Activated effector memory CD4-positive, alpha-beta T cell treated with anti-CD3 and anti-CD28 coated beads, Interleukin-2, amount 50 U/mL, for 16 hours (primary cell): Measurements from ENCODE around the gene PPP1R11.
"Not testable (repeated sequence)": the region's sequence is repeated elsewhere in the genome, so short reads cannot be mapped to it uniquely, and the experiment has no call there.

Experiments used
- DNase-seq: peaks from one replicate; pipeline ENCODE4 v3.0.0-alpha.2; 2020

Gene PPP1R11

GRCh38 chr6:30066577-30067459 lies at the start of gene PPP1R11:
PPP1R11 (plus strand) TSS chr6:30067198; CDS start chr6:30067411, 213 bp downstream.
- DNase-seq = peak; percentile 99

- no peak for DNase-seq
These were observed 47.2 kb upstream of the PPP1R11 start for GRCh38 chr6:30019819-30020218.

- DNase-seq = no peak
These were observed 46.4 kb upstream of the PPP1R11 start for GRCh38 chr6:30020626-30021025.

- no peak for DNase-seq
These were observed 44.8 kb upstream of the PPP1R11 start for GRCh38 chr6:30022189-30022588.

GRCh38 chr6:30022712-30023111 lies 44.3 kb upstream of the PPP1R11 start:
- not testable (repeated sequence) for DNase-seq

DNA sequence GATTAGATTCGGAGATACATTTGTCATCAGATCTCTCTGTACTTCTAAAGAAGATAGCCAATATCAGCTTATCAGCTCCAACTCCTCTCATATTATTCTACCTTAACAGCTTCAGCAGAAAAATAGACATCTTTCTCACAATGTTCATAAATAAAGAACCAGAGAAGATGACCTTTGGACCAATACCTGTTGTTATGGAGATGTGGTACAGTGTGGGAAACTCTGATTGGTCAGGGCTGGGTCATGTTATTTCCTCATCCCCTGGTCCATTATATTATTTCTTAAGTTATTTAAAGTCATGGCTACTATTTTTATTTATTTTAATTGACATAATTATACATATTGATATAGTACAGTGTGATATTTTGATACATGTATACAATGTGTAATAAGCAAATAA lies 41.8 kb upstream of the PPP1R11 start:
- no peak for DNase-seq

DNA sequence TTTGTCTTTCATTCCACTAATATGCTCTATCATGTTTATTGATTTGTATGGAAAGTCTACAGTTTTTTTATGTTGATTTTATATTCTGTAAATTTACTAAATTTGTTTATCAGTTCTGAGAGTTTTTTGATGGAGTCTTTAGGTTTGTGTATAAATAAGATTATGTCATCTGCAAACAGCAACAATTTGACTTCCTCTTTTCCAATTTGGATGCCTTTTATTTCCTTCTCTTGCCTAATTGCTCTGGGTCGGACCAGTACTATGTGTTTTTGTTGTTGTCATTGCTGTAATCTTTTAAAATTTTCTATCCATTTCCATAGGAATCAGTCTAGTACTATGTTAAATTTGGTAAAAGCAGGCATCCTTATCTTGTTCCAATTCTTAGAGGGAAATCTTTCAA lies 37.4 kb upstream of the PPP1R11 start:
- no peak for DNase-seq

- DNase-seq = no peak
These were observed 35.6 kb upstream of the PPP1R11 start for GRCh38 chr6:30031381-30031780.

DNA sequence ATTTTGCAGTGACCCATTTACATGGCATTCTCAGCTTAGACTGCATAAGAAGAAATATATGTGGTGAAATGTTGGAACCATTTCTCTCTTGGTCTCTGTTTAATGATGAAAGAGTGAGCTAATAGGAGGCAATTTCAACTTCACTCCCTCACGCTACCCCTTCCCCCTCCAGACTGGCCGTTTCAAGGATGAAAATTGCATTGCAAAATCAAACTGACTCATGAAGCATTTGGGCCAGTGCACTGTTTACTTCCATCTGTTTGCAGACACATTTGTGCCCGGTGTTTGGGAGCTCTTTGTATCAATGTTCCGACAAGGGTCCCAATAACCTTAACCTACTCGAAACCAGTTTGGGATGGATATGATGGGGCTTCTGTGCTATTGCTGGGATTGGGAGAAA lies 33.6 kb upstream of the PPP1R11 start:
- not testable (repeated sequence) for DNase-seq

GRCh38 chr6:30035784-30036183 lies 31.2 kb upstream of the PPP1R11 start:
- no peak for DNase-seq

GRCh38 chr6:30037182-30037788 lies 29.7 kb upstream of the PPP1R11 start:
- no peak for DNase-seq

GRCh38 chr6:30041221-30041620 lies 25.8 kb upstream of the PPP1R11 start:
- DNase-seq = no peak

DNA sequence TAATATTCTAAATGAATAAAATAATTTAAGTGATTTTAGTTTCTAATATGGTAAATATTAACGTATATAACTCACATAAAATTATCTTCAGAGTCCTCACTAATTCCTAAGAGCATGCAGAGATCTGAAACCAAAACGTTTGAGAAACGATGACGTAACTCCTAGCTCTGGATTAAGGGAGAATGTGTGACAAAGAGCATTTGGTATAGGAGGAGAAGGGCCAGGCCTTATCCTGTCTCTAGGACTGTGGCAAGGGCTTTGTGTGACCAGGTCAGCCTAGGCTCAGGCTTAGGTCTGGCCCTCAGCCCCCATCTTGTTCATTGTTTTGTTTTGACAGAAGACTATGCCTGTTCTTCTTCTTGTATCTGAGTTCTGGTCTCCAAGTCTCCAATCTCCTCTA lies 25.2 kb upstream of the PPP1R11 start:
- no peak for DNase-seq

GRCh38 chr6:30042476-30042875 lies 24.5 kb upstream of the PPP1R11 start:
- DNase-seq = no peak

DNA sequence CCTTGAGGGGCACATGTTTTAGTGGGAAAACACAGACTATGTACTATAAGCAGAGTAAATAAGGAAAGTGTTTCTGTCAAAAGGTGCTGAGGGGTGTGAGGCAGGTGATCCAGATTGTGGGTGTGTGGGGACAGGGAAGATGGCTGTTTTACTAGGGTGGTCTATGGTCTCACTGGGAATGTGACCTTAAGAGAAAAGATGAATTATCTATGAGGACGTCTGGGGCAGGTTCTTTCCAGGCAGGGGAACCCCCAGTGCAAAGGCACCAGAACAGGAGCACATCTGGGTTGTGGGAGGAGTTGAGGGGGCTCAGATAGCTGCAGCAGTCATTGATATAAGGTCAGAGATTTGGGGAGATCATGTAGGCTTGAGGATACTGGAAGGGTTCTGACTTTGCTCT lies 24.1 kb upstream of the PPP1R11 start:
- no peak for DNase-seq

DNA sequence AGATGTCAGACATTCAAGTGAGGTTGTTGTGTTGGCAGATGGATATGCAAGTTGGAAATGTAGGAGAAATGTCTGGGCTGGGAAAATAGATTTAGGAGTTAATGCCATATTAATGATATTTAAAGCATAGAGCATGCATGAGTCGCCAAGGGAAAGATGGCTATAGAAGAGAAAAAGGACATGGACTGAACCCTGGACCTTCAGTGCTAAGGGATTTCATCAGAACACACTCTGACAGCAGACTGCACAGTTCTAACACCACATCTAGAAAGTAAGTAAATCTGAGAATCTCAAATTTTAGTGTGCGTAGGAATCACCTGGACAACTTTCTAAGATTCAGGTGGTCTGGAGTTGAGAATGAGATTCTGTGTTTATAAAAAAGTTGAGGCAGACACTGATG lies 23.3 kb upstream of the PPP1R11 start:
- no peak for DNase-seq

DNA sequence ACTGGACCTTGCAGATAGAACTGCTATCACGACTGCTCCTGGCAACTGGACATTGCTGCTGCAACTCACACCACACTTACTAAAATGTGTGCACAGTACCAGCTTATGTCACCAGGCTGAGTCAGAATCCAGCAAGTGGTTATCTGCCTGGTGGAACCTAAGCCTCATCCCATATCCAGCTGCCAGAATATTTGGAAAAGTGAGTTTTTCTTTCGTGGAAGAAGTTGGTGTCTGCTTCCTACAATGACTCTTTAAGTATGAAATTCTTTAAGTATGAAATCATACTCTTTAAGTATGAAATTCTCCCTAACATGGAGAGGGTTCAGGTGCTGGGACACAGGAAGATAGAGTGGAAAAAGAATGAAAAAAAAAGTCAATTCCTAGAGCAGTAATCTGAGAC lies 22.4 kb upstream of the PPP1R11 start:
- DNase-seq = no peak

GRCh38 chr6:30047220-30047619 lies 19.8 kb upstream of the PPP1R11 start:
- DNase-seq = no peak

GRCh38 chr6:30053682-30054081 lies 13.3 kb upstream of the PPP1R11 start:
- no peak for DNase-seq

DNA sequence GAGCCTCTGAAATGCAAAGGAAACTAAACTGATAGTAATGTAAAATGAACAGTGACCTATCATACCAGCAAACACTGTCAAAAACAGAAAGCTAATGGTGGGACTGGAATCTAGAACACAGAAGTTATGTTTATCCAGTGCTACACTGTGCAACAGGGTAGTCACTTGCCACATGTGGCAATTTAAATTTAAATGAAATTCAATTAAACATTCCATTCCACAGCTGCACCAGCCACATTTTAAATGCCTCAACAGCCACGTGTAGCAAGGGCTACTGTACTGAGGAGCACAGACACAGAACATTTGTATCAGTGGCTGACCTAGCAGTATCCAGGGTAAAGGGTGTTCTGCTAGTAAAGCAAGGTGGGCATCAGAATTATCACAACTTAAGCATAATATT lies 11.5 kb upstream of the PPP1R11 start:
- DNase-seq = no peak

DNA sequence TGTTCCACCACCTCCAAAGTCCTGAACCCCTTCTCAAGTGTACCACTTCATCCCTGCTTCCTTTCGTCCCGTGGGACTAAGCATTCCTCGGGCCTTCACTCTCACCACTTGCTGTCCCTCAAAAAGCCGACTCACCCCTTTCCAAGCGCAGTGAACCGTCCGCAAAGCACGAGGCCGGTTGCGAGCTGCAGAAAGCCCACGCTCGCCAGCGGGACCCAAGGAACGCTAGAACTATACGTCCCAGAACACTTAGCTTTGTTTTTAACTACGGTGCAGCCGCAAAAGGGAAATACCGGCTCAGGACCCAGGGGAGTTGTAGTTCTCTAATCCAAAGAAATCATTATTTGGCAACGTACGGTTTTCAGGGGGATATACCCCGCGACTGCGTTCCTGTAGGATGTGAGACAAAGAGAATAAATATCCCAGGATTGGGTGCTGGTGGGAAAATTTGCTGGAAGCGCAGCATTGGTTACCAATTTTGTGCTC lies 6.3 kb upstream of the PPP1R11 start:
- DNase-seq = peak; percentile 74

DNA sequence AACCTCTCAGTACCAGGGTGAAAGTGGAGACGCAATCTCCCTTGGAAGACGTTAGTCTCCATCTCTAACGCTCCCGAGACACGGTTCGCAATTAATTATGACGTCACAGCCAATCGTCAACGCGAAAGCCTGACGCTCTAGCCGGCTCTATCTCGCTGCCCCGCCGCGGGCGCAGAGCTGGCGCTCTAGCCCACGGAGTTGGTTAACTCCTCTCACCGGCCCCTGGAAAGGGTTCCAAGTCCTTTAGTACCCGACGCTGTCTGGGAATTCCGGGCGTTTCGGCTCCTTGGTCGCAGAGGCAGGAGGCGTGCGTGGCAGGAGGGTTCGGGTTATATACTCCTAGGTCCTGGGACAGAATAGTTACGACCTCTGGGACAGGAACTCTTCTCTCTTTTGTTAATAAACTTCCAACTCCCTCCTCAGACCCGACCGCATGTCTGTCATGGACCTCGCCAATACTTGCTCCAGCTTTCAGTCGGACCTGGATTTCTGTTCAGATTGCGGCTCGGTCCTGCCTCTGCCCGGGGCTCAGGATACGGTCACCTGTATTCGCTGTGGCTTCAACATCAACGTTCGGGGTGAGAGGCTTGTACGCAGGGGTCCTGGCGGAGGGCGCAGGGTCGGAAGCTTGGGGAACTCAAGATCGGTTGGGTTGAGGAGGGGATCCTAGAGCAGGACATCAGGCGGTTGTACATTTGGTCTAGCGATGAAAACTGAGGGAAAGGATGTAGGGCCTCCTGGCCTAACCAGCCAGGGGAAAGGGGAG lies 5.7 kb upstream of the PPP1R11 start, which contains the start of gene POLR1H:
Gene POLR1H, plus strand, starts transcription at position 174 of the 766 bp plus-strand sequence. Its CDS starts 260 bp downstream, at position 434.
- DNase-seq = peak; percentile 94

- DNase-seq = no peak
These were observed 5.0 kb upstream of the PPP1R11 start for GRCh38 chr6:30061858-30062458.
